ENCODE results near the gene CLASRP. TPM values are rescaled to one million over a fixed set of nuclear protein-coding genes. Genes with fewer than 3 reads are reported as not detected.

CLASRP gene
- total RNA-seq, 1 experiment from 2014 or later = 79.9 TPM

- Histone ChIP-seq H3K4me2 (ENCODE audit: low read length) (no peak overlapping the region), H3K79me2 (ENCODE audit: insufficient read depth, low read length) (no peaks in the 10 kb centered on the region), H3K4me3 (replicated peaks in 1 of 2; ENCODE audit: low read depth in 1 of 2, low read length in 2 of 2) (no peak overlapping the region), H3K4me1 (ENCODE audit: control insufficient read depth in 1 of 2, insufficient read depth in 2 of 2, low read length in 2 of 2) (no peaks in the 10 kb centered on the region), H3K36me3 (ENCODE audit: control insufficient read depth in 1 of 2, insufficient read depth in 2 of 2, low read length in 2 of 2) (no peaks in the 10 kb centered on the region), H3K9ac (ENCODE audit: low read length) (no peak overlapping the region), H3K9me3 (ENCODE audit: control insufficient read depth in 1 of 2, insufficient read depth in 1 of 2, low read depth in 1 of 2, low read length in 2 of 2) (no peaks in the 10 kb centered on the region), H4K20me1 (ENCODE audit: insufficient read depth) (no peaks in the 10 kb centered on the region), H2AFZ (ENCODE audit: low read depth, low read length, poor library complexity, severe bottlenecking) (no peak overlapping the region), H3K27me3 (ENCODE audit: insufficient read depth, low read length) (no peaks in the 10 kb centered on the region), H3K9me2 (ENCODE audit: insufficient read depth) (no peaks in the 10 kb centered on the region), H3K27ac (ENCODE audit: low read depth, low read length) (no peak overlapping the region)
- DNase-seq (ENCODE audit: low read depth, low spot score) (no peak), ATAC-seq (no peak)
- intact Hi-C loops (cut with micrococcal nuclease) = no loop called here
- no TSS peak for BruUV-seq (replicated peaks)
- POLR2A ChIA-PET = no interaction called here
- RAD21 ChIA-PET (ENCODE audit: low non-redundant PET in 1 of 2, low total read pairs in 2 of 2, uncharacterized antibody in 2 of 2, unreplicated experiment in 2 of 2) = no interaction called here
- CTCF ChIA-PET = no interaction called here
- TF ChIP-seq SP1 (IDR thresholded peaks at IDR 0.05; ENCODE audit: low read depth) = no peak
- no peak for TF ChIP-seq POLR2AphosphoS5 (IDR thresholded peaks at IDR 0.05; ENCODE audit: low read depth, low read length)
- TF ChIP-seq POLR2A (IDR thresholded peaks at IDR 0.05; ENCODE audit: borderline replicate concordance, extremely low read depth, insufficient read depth, insufficient read length) = no peak
- TF ChIP-seq EZH2phosphoT487 (IDR thresholded peaks at IDR 0.05; ENCODE audit: borderline replicate concordance) = no peak
- no peak for TF ChIP-seq TCF7L2 (IDR thresholded peaks at IDR 0.05; ENCODE audit: borderline replicate concordance, extremely low read depth, insufficient read depth, insufficient read length)
- no peak for TF ChIP-seq RAD21 (IDR thresholded peaks at IDR 0.05; ENCODE audit: low read depth)
- TF ChIP-seq, protein P1, sequence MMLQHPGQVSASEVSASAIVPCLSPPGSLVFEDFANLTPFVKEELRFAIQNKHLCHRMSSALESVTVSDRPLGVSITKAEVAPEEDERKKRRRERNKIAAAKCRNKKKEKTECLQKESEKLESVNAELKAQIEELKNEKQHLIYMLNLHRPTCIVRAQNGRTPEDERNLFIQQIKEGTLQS (IDR thresholded peaks at IDR 0.05) = no peak
- TF ChIP-seq EZH2 (IDR thresholded peaks at IDR 0.05) = no peak
- no peak for TF ChIP-seq MAX (IDR thresholded peaks at IDR 0.05)
- no peak for TF ChIP-seq FOSL1 (IDR thresholded peaks at IDR 0.05; ENCODE audit: low read depth)
These were observed 8.0 kb upstream of the CLASRP start for GRCh38 chr19:45030825-45031224.

GRCh38 chr19:45032421-45032820, 6.4 kb upstream of the CLASRP start:
- H3K9me3 ChIP-seq (ENCODE audit: control insufficient read depth in 1 of 2, insufficient read depth in 1 of 2, low read depth in 1 of 2, low read length in 2 of 2) = no peaks in the 10 kb centered on the region
- no peak overlapping the region for H3K4me2 ChIP-seq (ENCODE audit: low read length)
- H4K20me1 ChIP-seq (ENCODE audit: insufficient read depth) = no peaks in the 10 kb centered on the region
- BruUV-seq (replicated peaks) = no TSS peak
- intact Hi-C loops (cut with micrococcal nuclease) = no loop called here
- DNase-seq (ENCODE audit: low read depth, low spot score) (no peak), ATAC-seq (no peak)
- RAD21 ChIA-PET (ENCODE audit: low non-redundant PET in 1 of 2, low total read pairs in 2 of 2, uncharacterized antibody in 2 of 2, unreplicated experiment in 2 of 2) = no interaction called here
- H3K27me3 ChIP-seq (ENCODE audit: insufficient read depth, low read length) = no peaks in the 10 kb centered on the region
- H3K36me3 ChIP-seq (ENCODE audit: control insufficient read depth in 1 of 2, insufficient read depth in 2 of 2, low read length in 2 of 2) = no peaks in the 10 kb centered on the region
- no peaks in the 10 kb centered on the region for H3K9me2 ChIP-seq (ENCODE audit: insufficient read depth)
- POLR2A ChIA-PET = no interaction called here
- H3K27ac ChIP-seq (ENCODE audit: low read depth, low read length) = no peak overlapping the region
- no peak overlapping the region for H2AFZ ChIP-seq (ENCODE audit: low read depth, low read length, poor library complexity, severe bottlenecking)
- CTCF ChIA-PET = no interaction called here
- no peak overlapping the region for H3K4me3 ChIP-seq (replicated peaks in 1 of 2; ENCODE audit: low read depth in 1 of 2, low read length in 2 of 2)
- no peaks in the 10 kb centered on the region for H3K79me2 ChIP-seq (ENCODE audit: insufficient read depth, low read length)
- no peak for TF ChIP-seq POLR2AphosphoS5 (IDR thresholded peaks at IDR 0.05; ENCODE audit: low read depth, low read length)
- no peak for TF ChIP-seq MAX (IDR thresholded peaks at IDR 0.05)
- TF ChIP-seq SP1 (IDR thresholded peaks at IDR 0.05; ENCODE audit: low read depth) = no peak
- TF ChIP-seq CTCF (IDR thresholded peaks at IDR 0.05 in 2 of 3, conservative IDR thresholded peaks at IDR 0.05 in 1 of 3; ENCODE audit: borderline replicate concordance in 1 of 3, insufficient read depth in 1 of 3, low read depth in 2 of 3, low read length in 2 of 3) = no peak
- TF ChIP-seq SIN3A (IDR thresholded peaks at IDR 0.05; ENCODE audit: low read depth) = no peak
- TF ChIP-seq CBX3 (IDR thresholded peaks at IDR 0.05; ENCODE audit: low read depth) = no peak
- TF ChIP-seq TCF7L2 (IDR thresholded peaks at IDR 0.05; ENCODE audit: borderline replicate concordance, extremely low read depth, insufficient read depth, insufficient read length) = no peak
- no peak for TF ChIP-seq RAD21 (IDR thresholded peaks at IDR 0.05; ENCODE audit: low read depth)
- H3K4me1 ChIP-seq (ENCODE audit: control insufficient read depth in 1 of 2, insufficient read depth in 2 of 2, low read length in 2 of 2) = no peaks in the 10 kb centered on the region
- no peak overlapping the region for H3K9ac ChIP-seq (ENCODE audit: low read length)

Measured in HCT116 (cell line).